Measurements from ENCODE around the gene SLA2. TPM values are rescaled to one million over a fixed set of nuclear protein-coding genes. Genes with fewer than 3 reads are reported as not detected.

Gene SLA2
- total and polyA plus RNA-seq, 2 experiments from 2014 or later = not detected

DNA sequence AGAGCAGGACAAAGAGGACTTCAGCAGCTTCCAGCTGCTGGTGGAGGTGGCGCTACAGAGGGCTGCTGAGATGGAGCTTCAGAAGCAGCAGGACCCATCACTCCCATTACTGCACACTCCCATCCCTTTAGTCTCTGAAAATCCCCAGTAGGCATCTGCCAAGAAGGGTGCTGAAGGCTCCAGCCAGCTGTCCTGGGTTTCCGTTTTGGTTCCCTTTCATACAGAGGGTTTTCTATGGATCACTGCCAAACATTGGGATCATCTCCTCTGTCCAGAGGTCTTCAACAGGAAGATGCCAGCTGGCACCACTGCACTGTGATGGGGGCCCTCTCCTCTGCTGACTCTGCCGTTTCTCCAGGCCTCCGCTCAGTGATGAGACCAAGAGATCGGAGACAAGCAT is 54.7 kb downstream of the SLA2 start:
- H4K20me1 ChIP-seq (ENCODE audit: insufficient read depth, poor library complexity, severe bottlenecking) = peaks cover 2% of the 10 kb centered on the region
- TF ChIP-seq, protein P1, sequence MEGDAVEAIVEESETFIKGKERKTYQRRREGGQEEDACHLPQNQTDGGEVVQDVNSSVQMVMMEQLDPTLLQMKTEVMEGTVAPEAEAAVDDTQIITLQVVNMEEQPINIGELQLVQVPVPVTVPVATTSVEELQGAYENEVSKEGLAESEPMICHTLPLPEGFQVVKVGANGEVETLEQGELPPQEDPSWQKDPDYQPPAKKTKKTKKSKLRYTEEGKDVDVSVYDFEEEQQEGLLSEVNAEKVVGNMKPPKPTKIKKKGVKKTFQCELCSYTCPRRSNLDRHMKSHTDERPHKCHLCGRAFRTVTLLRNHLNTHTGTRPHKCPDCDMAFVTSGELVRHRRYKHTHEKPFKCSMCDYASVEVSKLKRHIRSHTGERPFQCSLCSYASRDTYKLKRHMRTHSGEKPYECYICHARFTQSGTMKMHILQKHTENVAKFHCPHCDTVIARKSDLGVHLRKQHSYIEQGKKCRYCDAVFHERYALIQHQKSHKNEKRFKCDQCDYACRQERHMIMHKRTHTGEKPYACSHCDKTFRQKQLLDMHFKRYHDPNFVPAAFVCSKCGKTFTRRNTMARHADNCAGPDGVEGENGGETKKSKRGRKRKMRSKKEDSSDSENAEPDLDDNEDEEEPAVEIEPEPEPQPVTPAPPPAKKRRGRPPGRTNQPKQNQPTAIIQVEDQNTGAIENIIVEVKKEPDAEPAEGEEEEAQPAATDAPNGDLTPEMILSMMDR (IDR thresholded peaks at IDR 0.05; ENCODE audit: poor library complexity) = no peak
- TF ChIP-seq EZH2 (IDR thresholded peaks at IDR 0.05; ENCODE audit: borderline replicate concordance) (no peak), EZH2phosphoT487 (IDR thresholded peaks at IDR 0.05; ENCODE audit: low read depth, severe bottlenecking, unreplicated experiment) (no peak)

DNA sequence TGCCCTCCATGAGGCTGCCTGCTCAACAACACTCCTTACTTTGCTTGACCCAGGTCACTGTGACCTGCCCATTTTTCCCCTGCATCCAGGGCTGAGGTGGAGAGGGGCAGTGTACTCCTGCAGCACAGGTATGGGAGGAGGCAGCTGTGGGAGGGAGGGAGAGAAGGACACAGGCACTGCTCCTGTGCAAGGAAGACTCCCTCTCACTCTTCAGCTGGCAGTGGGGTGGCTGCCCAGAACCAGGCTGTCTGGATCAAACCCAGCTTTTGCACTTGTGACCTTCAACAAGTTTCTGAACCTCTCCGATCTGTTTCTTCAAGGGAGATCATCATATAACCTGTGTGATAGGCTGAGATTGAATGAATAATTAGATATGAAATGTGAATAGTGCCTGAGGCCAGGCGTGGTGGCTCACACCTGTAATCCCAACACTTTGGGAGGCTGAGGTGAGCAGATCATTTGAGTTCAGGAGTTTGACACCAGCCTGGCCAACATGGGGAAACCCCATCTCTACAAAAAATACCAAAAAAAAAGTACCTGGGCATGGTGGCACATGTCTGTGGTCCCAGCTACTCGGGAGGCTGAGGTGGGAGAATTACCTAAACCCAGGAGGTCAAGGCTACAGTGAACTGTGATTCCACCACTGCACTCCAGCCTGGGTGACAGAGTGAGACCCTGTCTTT is 58.5 kb downstream of the SLA2 start:
- peaks cover 2% of the 10 kb centered on the region for H4K20me1 ChIP-seq (ENCODE audit: insufficient read depth, poor library complexity, severe bottlenecking)
- DNase-seq (ENCODE audit: low spot score) = no peak
- no peak overlapping the region for H3K27ac ChIP-seq
- H2AFZ ChIP-seq = no peak overlapping the region
- no peaks in the 10 kb centered on the region for H3K9me3 ChIP-seq (ENCODE audit: low read depth)
- H3K79me2 ChIP-seq = peaks cover 9% of the 10 kb centered on the region
- 94% methylated on average over 3 of the region's 3 CpGs for WGBS (ENCODE audit: low lambda C conversion rate, missing lambda C conversion rate)
- no peaks in the 10 kb centered on the region for H3K9me2 ChIP-seq (replicated peaks; ENCODE audit: insufficient read depth)
- no peaks in the 10 kb centered on the region for H3K4me1 ChIP-seq (ENCODE audit: insufficient read depth)
- no peaks in the 10 kb centered on the region for H3K27me3 ChIP-seq
- H3K4me3 ChIP-seq = no peak overlapping the region
- TF ChIP-seq EZH2phosphoT487 (IDR thresholded peaks at IDR 0.05; ENCODE audit: low read depth, severe bottlenecking, unreplicated experiment) (no peak), EZH2 (IDR thresholded peaks at IDR 0.05; ENCODE audit: borderline replicate concordance) (no peak)
- TF ChIP-seq, protein P1 (IDR thresholded peaks at IDR 0.05; ENCODE audit: poor library complexity) = no peak
- no peaks in the 10 kb centered on the region for H3K36me3 ChIP-seq (replicated peaks; ENCODE audit: insufficient read depth, low read depth)
- no peak overlapping the region for H3K4me2 ChIP-seq

More for the DNA sequence above, 54.7 kb downstream of the SLA2 start:
- 91% methylated on average over 5 of the region's 5 CpGs for WGBS (ENCODE audit: low lambda C conversion rate, missing lambda C conversion rate)
- H3K4me3 ChIP-seq = no peak overlapping the region
- H3K9me3 ChIP-seq (ENCODE audit: low read depth) = no peaks in the 10 kb centered on the region
- no peaks in the 10 kb centered on the region for H3K79me2 ChIP-seq
- no peak for DNase-seq (ENCODE audit: low spot score)
- no peak overlapping the region for H2AFZ ChIP-seq
- H3K4me1 ChIP-seq (ENCODE audit: insufficient read depth) = no peaks in the 10 kb centered on the region
- no peaks in the 10 kb centered on the region for H3K36me3 ChIP-seq (replicated peaks; ENCODE audit: insufficient read depth, low read depth)
- H3K27ac ChIP-seq = peak overlapping the region; percentile 15
- no peaks in the 10 kb centered on the region for H3K9me2 ChIP-seq (replicated peaks; ENCODE audit: insufficient read depth)
- H3K4me2 ChIP-seq = no peak overlapping the region
- no peaks in the 10 kb centered on the region for H3K27me3 ChIP-seq

DNA sequence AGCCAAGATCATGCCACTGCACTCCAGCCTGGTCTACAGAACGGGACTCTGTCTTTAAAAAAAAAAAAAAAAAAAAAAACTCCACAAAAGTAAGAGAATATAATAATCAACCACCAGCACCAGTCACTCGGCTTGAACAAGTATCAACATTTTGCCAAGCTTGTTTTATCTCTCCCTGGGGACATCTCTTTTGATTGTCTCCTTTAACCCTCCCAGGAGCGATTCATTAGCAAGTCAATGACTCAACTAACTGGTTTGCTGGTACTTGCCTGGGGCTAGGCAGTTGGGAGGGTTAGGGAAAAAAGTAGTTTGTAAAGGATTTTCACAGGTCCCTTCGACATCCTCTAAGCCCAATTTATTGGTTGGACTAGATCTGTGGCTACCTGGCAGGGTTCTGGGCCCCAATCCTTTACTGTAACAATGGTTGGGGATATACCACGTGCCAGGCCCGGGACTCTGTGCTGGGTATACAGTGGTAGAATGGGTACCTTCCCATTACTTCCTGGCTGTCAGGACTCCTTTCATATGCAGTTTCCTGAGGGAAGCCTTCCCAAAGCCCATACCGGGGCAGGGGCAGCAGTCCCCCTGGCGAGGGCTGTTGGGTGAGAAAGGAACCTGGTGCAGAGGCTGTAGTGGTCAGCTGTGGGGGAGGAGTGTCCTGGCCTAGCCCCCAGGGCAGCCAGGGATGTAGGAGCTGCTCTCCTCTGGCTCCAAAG is 60.4 kb downstream of the SLA2 start:
- TF ChIP-seq EZH2phosphoT487 (IDR thresholded peaks at IDR 0.05; ENCODE audit: low read depth, severe bottlenecking, unreplicated experiment) = no peak
- TF ChIP-seq EZH2 (IDR thresholded peaks at IDR 0.05; ENCODE audit: borderline replicate concordance) = no peak
- TF ChIP-seq, protein P1 (IDR thresholded peaks at IDR 0.05; ENCODE audit: poor library complexity) = no peak
- H3K9me2 ChIP-seq (replicated peaks; ENCODE audit: insufficient read depth) = no peaks in the 10 kb centered on the region
- no peak overlapping the region for H3K4me3 ChIP-seq
- H3K4me2 ChIP-seq = no peak overlapping the region
- H3K27ac ChIP-seq = no peak overlapping the region
- no peaks in the 10 kb centered on the region for H3K36me3 ChIP-seq (replicated peaks; ENCODE audit: insufficient read depth, low read depth)
- peaks cover 21% of the 10 kb centered on the region for H3K79me2 ChIP-seq
- peaks cover 2% of the 10 kb centered on the region for H4K20me1 ChIP-seq (ENCODE audit: insufficient read depth, poor library complexity, severe bottlenecking)
- no peak overlapping the region for H2AFZ ChIP-seq
- H3K4me1 ChIP-seq (ENCODE audit: insufficient read depth) = no peaks in the 10 kb centered on the region
- H3K27me3 ChIP-seq = no peaks in the 10 kb centered on the region
- WGBS (ENCODE audit: low lambda C conversion rate, missing lambda C conversion rate) = 62% methylated on average over 8 of the region's 8 CpGs
- no peak for DNase-seq (ENCODE audit: low spot score)
- no peaks in the 10 kb centered on the region for H3K9me3 ChIP-seq (ENCODE audit: low read depth)
